GM12878 (cell line): Measurements from ENCODE around the gene PHRF1. TPM values are rescaled to one million over a fixed set of nuclear protein-coding genes. Genes with fewer than 3 reads are reported as not detected.

Experiments used
- ATAC-seq: fragments of 200-7000 bp; cut with Tn5 transposase; 3 replicates; pipeline ENCODE4 v1.9.1; 2020; ENCODE audit warnings: mild to moderate bottlenecking, moderate library complexity
- BruUV-seq: library from RNA; stranded (reverse); fragments of 400-500 nt; replicated peaks from 2 replicates; lab custom pipeline; 2021; lab: Mats Ljungman, UMichigan
- CTCF ChIA-PET: fragments of 300-600 bp; sonication (Branson Sonifier 250); formaldehyde crosslinking; extraction: SDS; loops from one replicate; lab custom pipeline; 2021; ENCODE audit warnings: inconsistent platforms; lab: Yijun Ruan, JAX
- POLR2A ChIA-PET: fragments of 350-600 bp; formaldehyde crosslinking; extraction: SDS; loops from one replicate; lab custom pipeline; 2021; ENCODE audit warnings: inconsistent platforms; lab: Charles Lee
- RAD21 ChIA-PET: fragments of 300-600 bp; sonication (Branson Sonifier 250); formaldehyde crosslinking; loops from one replicate; lab custom pipeline; 2023; ENCODE audit warnings: antibody characterized with exemption; ENCODE audit not compliant: unreplicated experiment; lab: Charles Lee
- SMC1A ChIA-PET: fragments of 300-600 bp; sonication (Branson Sonifier 250); formaldehyde crosslinking; loops from one replicate; lab custom pipeline; 2023; ENCODE audit not compliant: unreplicated experiment, uncharacterized antibody; lab: Charles Lee
- DNase-seq: peaks from one replicate; pipeline ENCODE4 v3.0.0-alpha.2; 2011; ENCODE audit warnings: low read depth, low spot score
- FAIRE-seq: peaks from 3 replicates; lab custom pipeline; 2011; peaks lifted over from hg19 to GRCh38; lab: Jason Lieb, UNC
- H2AFZ ChIP-seq: 2 replicates; pipeline ENCODE4 v1.6.0; 2011; ENCODE audit warnings: low read depth, low read length, control low read depth; ENCODE audit not compliant: control insufficient read depth
- H3K27ac ChIP-seq: 2 replicates; pipeline ENCODE4 v1.5.1; 2011; ENCODE audit warnings: control low read depth; ENCODE audit not compliant: control insufficient read depth, insufficient read depth
- H3K27me3 ChIP-seq, 2 experiments: replicated peaks in 1 of 2; 2 replicates each; pipeline versions ENCODE4 v1.6.0 to v1.6.1; 2011; ENCODE audit warnings: low read length in 1 of 2; ENCODE audit not compliant: control insufficient read depth in 2 of 2, insufficient read depth in 2 of 2
- H3K36me3 ChIP-seq, 2 experiments: 2 replicates each; pipeline ENCODE4 v1.5.1; 2011; ENCODE audit warnings: low read length in 1 of 2; ENCODE audit not compliant: control insufficient read depth in 2 of 2, insufficient read depth in 2 of 2
- H3K4me1 ChIP-seq: 2 replicates; pipeline ENCODE4 v1.6.1; 2011; ENCODE audit warnings: mild to moderate bottlenecking, low read length, moderate library complexity, mixed read lengths; ENCODE audit not compliant: control insufficient read depth, insufficient read depth
- H3K4me2 ChIP-seq: 2 replicates; pipeline ENCODE4 v1.6.0; 2011; ENCODE audit warnings: control low read depth; ENCODE audit not compliant: control insufficient read depth, insufficient read depth
- H3K4me3 ChIP-seq: fragments of 200-600 bp; sonication (generic); 2 replicates; pipeline ENCODE4 v1.5.1; 2016
- H3K79me2 ChIP-seq: 2 replicates; pipeline ENCODE4 v1.6.0; 2011; ENCODE audit warnings: low read length; ENCODE audit not compliant: control insufficient read depth, insufficient read depth
- H3K9ac ChIP-seq: 2 replicates; pipeline ENCODE4 v1.8.0; 2011; ENCODE audit warnings: low read length, control low read depth, mixed read lengths; ENCODE audit not compliant: control insufficient read depth, insufficient read depth
- H3K9me3 ChIP-seq: replicated peaks from 3 replicates; pipeline ENCODE4 v1.5.1; 2011; ENCODE audit warnings: mild to moderate bottlenecking, low read length; ENCODE audit not compliant: control insufficient read depth, insufficient read depth
- H4K20me1 ChIP-seq: 2 replicates; pipeline ENCODE4 v1.6.0; 2011; ENCODE audit not compliant: control insufficient read depth, insufficient read depth
- BACH1 ChIP-seq: fragments of 450-650 bp; IDR thresholded peaks from 2 replicates; pipeline ENCODE4 v1.6.1; 2017; ENCODE audit warnings: mild to moderate bottlenecking, borderline replicate concordance
- BRCA1 ChIP-seq: IDR thresholded peaks from 2 replicates; pipeline ENCODE4 v1.6.1; 2011; ENCODE audit warnings: low read depth, low read length, improper control_type of control experiment
- CBFB ChIP-seq: IDR thresholded peaks from 2 replicates; pipeline ENCODE4 v1.6.1; 2016; ENCODE audit warnings: antibody characterized with exemption, low read depth
- DPF2 ChIP-seq: fragments of 450-650 bp; IDR thresholded peaks from 2 replicates; pipeline ENCODE4 v1.6.1; 2017; ENCODE audit warnings: mild to moderate bottlenecking
- EGR1 ChIP-seq, 2 experiments: IDR thresholded peaks; 1 replicate in 1 of 2; 2 replicates in 1 of 2; pipeline ENCODE4 v1.6.1; 2011 to 2012; ENCODE audit warnings: low read depth in 2 of 2, low read length in 2 of 2, borderline replicate concordance in 1 of 2, mild to moderate bottlenecking in 1 of 2, moderate library complexity in 1 of 2
- KLF5 ChIP-seq: fragments of 450-650 bp; IDR thresholded peaks from 2 replicates; pipeline ENCODE4 v1.6.1; 2014; ENCODE audit warnings: mild to moderate bottlenecking; ENCODE audit not compliant: partially characterized antibody
- LARP7 ChIP-seq: fragments of 450-650 bp; IDR thresholded peaks from 2 replicates; pipeline ENCODE4 v1.6.1; 2017; ENCODE audit warnings: mild to moderate bottlenecking
- NBN ChIP-seq: fragments of 450-650 bp; IDR thresholded peaks from 2 replicates; pipeline ENCODE4 v1.6.1; 2016
- NR2F1 ChIP-seq: fragments of 450-650 bp; conservative IDR thresholded peaks from 2 replicates; pipeline ENCODE4 v1.6.1; 2017; ENCODE audit warnings: mild to moderate bottlenecking
- NRF1 ChIP-seq: conservative IDR thresholded peaks from 2 replicates; pipeline ENCODE4 v1.6.1; 2011; ENCODE audit warnings: mild to moderate bottlenecking, low read depth, low read length, improper control_type of control experiment
- PAX5 ChIP-seq: IDR thresholded peaks from 2 replicates; pipeline ENCODE4 v1.6.1; 2011; ENCODE audit warnings: low read depth, low read length, borderline replicate concordance
- PKNOX1 ChIP-seq: fragments of 450-650 bp; IDR thresholded peaks from 2 replicates; pipeline ENCODE4 v1.6.1; 2016; ENCODE audit warnings: mild to moderate bottlenecking
- POLR2A ChIP-seq: IDR thresholded peaks from 2 replicates; pipeline ENCODE4 v1.6.1; 2011; ENCODE audit warnings: low read depth, mild to moderate bottlenecking, low read length
- RAD51 ChIP-seq: fragments of 450-650 bp; IDR thresholded peaks from 2 replicates; pipeline ENCODE4 v1.6.1; 2016; ENCODE audit warnings: moderate library complexity, mild to moderate bottlenecking, inconsistent platforms
- SMAD5 ChIP-seq: IDR thresholded peaks from 2 replicates; pipeline ENCODE4 v1.6.1; 2016; ENCODE audit warnings: antibody characterized with exemption, low read depth
- SMARCA5 ChIP-seq: fragments of 450-650 bp; IDR thresholded peaks from 2 replicates; pipeline ENCODE4 v1.6.1; 2017; ENCODE audit warnings: mild to moderate bottlenecking
- SP1 ChIP-seq: IDR thresholded peaks from one replicate; pipeline ENCODE4 v1.6.1; 2011; ENCODE audit warnings: low read depth, low read length
- SREBF1 ChIP-seq: IDR thresholded peaks from 2 replicates; pipeline ENCODE4 v1.6.1; 2012; ENCODE audit warnings: mild to moderate bottlenecking, low read length
- TCF7 ChIP-seq: IDR thresholded peaks from 2 replicates; pipeline ENCODE4 v1.6.1; 2014; ENCODE audit warnings: antibody characterized with exemption, borderline replicate concordance
- ZNF24 ChIP-seq: fragments of 450-650 bp; IDR thresholded peaks from 2 replicates; pipeline ENCODE4 v1.6.1; 2017; ENCODE audit warnings: antibody characterized with exemption, mild to moderate bottlenecking
- ZNF622 ChIP-seq: fragments of 450-650 bp; IDR thresholded peaks from 2 replicates; pipeline ENCODE4 v1.6.1; 2017; ENCODE audit warnings: mild to moderate bottlenecking, inconsistent platforms
- ZNF687 ChIP-seq: fragments of 450-650 bp; IDR thresholded peaks from 2 replicates; pipeline ENCODE4 v1.6.1; 2017; ENCODE audit warnings: mild to moderate bottlenecking, moderate library complexity
- WGBS: methylation state at CpG from one replicate; pipeline ENCODE4 v1.1.6; 2016; ENCODE audit warnings: low lambda C conversion rate; ENCODE audit not compliant: insufficient replicate concordance, insufficient coverage; ENCODE audit errors: missing lambda C conversion rate; 5-methylcytosine and 5-hydroxymethylcytosine counted together
- in situ Hi-C: fragments of 300-500 bp; cut with MboI; formaldehyde crosslinking; loops from 9 replicates; pipeline ENCODE4 v1.14.3; 2018; ENCODE audit warnings: mixed read lengths
- intact Hi-C: fragments of 100-400 bp; cut with micrococcal nuclease; formaldehyde crosslinking; loops from one replicate; pipeline ENCODE4 v1.14.2; 2022; ENCODE audit not compliant: unreplicated experiment
- polyA plus RNA-seq, 11 experiments: library from polyadenylated mRNA; depleted of rRNA in 4 of 11; unstranded in 6 of 11; stranded (reverse) in 5 of 11; fragments of >200 nt; fragmentation: Nextera tagmentation in 4 of 11; fragmentation: Illumina TruSeq in 1 of 11; extraction: Ambion mirVana in 4 of 11; extraction: Trizol in 1 of 11; gene quantifications; 1 replicate in 1 of 11; 2 replicates in 10 of 11; pipeline versions ENCODE4 v1.2.1 to v1.2.3, GENCODE V29; 2011 to 2016; ENCODE audit warnings: inconsistent platforms in 2 of 11, missing spikeins in 2 of 11, low read depth in 1 of 11
- total RNA-seq, 4 experiments: library from RNA; depleted of rRNA in 3 of 4; stranded (reverse); fragments of >200 nt in 3 of 4; fragmentation: Illumina TruSeq in 1 of 4; extraction: Trizol in 1 of 4; gene quantifications; 2 replicates each; pipeline versions ENCODE4 v1.2.1 to v1.2.3, GENCODE V29; 2013 to 2021

The PHRF1 gene
- total and polyA plus RNA-seq, 10 of the 15 experiments (the other 5 are each of a cell fraction or from before 2014, with no cell fraction given), result 0.13 to 43.5 (median 15.1) TPM

GRCh38 chr11:561148-562003 lies 14.9 kb upstream of the PHRF1 start:
- no TSS peak for BruUV-seq
- H3K4me2 ChIP-seq, result peak overlapping the region; percentile 85
- intact Hi-C loops (no loop called here), in situ Hi-C loops (no loop called here)
- ChIA-PET POLR2A (interaction anchor here (1.1 kb wide), 1 partner anchor 165 kb away, joined by 4 read pairs; no protein-coding TSS in a partner anchor), SMC1A (no interaction called here), RAD21 (interaction anchor here (0.8 kb wide), 1 partner anchor 164 kb away, joined by 3 read pairs; no protein-coding TSS in a partner anchor), CTCF (no interaction called here)
- peak overlapping the region; percentile 51 for H3K9ac ChIP-seq
- DNase-seq (no peak), FAIRE-seq (peak; percentile 49), ATAC-seq (peak; percentile 34)
- no peaks in the 10 kb centered on the region; a peak in 1 of 4 replicates for H3K36me3 ChIP-seq
- H3K9me3 ChIP-seq, result no peaks in the 10 kb centered on the region
- H2AFZ ChIP-seq, result peak overlapping the region; percentile 78
- H3K27ac ChIP-seq, result peak overlapping the region; percentile 37; the same call in 1 of the 2 replicates
- peaks cover 11% of the 10 kb centered on the region for H3K79me2 ChIP-seq
- H3K4me3 ChIP-seq, result peak overlapping the region; percentile 89
- peaks cover 5% of the 10 kb centered on the region for H3K4me1 ChIP-seq
- WGBS, result 7% methylated on average over 53 of the region's 67 CpGs
- no peaks in the 10 kb centered on the region for H4K20me1 ChIP-seq
- H3K27me3 ChIP-seq, result peaks cover 0 to 5% of the 10 kb centered on the region in 2 experiments; a peak in 2 of 4 replicates
- TF ChIP-seq NR2F1 (peak; percentile 81), PAX5 (0 out of 2 replicates have a peak, but pooled peaks have one; percentile 18), LARP7 (peak; percentile 93; the same call in 1 of the 2 replicates), TCF7 (no peak), SREBF1 (no peak), SMAD5 (no peak), POLR2A (0 out of 2 replicates have a peak, but pooled peaks have one; percentile 15), DPF2 (peak; percentile 33), KLF5 (peak; percentile 37), NRF1 (no peak), ZNF622 (no peak), EGR1 (IDR thresholded peaks at IDR 0.05; ENCODE audit: borderline replicate concordance in 1 of 2, low read depth in 2 of 2, low read length in 2 of 2) (0 out of 3 replicates have a peak, but pooled peaks of 1 of the 2 experiments have one; percentile 78), ZNF687 (0 out of 2 replicates have a peak, but pooled peaks have one; percentile 30), PKNOX1 (no peak), SP1 (no peak), RAD51 (no peak), CBFB (no peak), BACH1 (0 out of 2 replicates have a peak, but pooled peaks have one; percentile 58), SMARCA5 (0 out of 2 replicates have a peak, but pooled peaks have one; percentile 3), ZNF24 (no peak), NBN (no peak), BRCA1 (no peak)
